Stimulated activated CD4-positive, alpha-beta T cell treated with anti-CD3 and anti-CD28 coated beads, Interleukin-2, amount 100 ng/mL, for 48 hours (primary cell): ENCODE results near the gene NLGN4X.

Source experiments
- DNase-seq, 2 donors: peaks; one replicate each; pipeline ENCODE4 v3.0.0-alpha.2; 2020

Gene NLGN4X

GRCh38 chrX:6228720-6229119 lies at the start of gene NLGN4X:
NLGN4X (minus strand) TSS chrX:6228867; CDS start chrX:6151466, 77,401 bp downstream.
- DNase-seq = no peak

DNA sequence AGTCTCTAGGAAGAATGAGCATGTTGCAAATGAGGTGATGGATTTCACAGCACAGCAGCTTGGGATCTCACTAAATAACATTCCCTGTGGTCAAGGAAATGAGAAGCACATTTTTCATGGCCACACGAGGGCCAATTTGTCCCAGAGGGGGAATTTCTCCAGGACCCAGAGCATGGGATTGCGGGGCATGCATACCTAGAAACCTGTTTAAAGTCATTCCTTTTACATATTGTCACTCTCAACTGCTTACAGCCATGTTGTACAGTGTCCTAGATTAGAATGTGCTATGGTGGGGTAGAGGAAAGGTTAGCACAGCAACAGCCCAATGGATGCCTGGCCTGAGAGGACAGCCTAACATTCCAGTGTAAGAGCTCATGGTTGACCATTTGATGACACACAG lies 37.4 kb upstream of the NLGN4X start:
- no peak for DNase-seq

- no peak for DNase-seq
Measured at GRCh38 chrX:6262959-6263358, 34.3 kb upstream of the NLGN4X start.

DNA sequence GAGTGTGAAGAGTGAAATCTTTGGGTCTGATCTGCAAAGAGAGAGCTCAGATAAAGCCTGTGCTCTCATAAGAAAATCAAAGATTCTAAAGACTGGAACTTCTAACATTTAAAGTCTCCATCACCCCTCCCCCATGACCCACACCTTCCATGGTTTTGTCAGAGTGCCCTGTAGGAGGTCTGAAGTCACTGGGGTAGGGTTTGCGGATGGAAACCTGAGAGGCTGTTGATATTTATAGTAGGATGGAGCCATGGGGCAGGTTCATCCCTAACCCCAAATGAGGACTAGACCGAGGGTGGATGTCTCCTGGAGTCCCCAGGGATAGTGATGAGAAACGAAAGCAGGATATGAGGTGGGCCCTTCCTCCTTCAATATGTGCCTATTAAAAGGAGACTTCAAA lies 28.4 kb upstream of the NLGN4X start:
- DNase-seq = no peak

DNA sequence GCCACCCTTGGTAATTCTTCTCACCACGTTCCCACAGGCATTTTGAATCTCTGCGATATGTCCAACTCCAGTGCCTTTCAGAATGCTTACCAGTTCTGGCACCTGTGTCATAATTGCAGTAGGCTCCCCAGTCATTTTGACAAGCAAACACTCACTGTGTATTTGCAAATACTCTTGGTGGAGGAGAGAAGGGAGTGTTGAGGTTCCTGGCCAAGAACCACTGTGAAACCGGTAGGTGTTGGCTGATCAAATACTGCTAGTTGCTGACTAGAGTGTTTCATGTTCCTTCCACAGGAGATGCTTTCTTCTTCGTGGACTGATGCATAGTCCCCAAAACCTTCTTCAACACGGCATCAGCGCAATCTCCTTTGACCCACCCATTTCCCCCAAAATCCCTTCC lies 16.0 kb upstream of the NLGN4X start:
- no peak for DNase-seq

- no peak for DNase-seq
Measured at GRCh38 chrX:6238576-6238975, 9.9 kb upstream of the NLGN4X start.

GRCh38 chrX:6227935-6228334 lies 732 bp downstream of the NLGN4X start:
- DNase-seq = no peak

DNA sequence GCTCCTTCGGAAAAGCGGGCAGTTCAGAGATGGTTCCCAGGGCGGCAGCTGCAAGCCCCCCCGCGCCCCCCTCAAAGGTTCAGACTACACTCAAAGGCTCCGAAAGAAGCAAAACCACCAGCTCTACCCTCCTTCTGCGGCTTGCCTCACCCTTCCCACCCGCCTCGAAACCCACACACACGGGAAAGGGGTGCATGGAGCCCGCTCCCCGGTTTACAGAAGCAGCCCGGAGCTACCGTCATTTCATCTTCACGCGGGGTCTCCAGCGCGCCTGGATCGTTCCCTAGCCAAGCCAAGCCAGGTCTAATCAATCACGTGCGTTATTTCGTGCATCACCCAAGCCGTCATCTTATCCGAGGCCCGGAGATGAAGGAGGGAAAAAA lies 1.2 kb downstream of the NLGN4X start:
- DNase-seq = no peak

DNA sequence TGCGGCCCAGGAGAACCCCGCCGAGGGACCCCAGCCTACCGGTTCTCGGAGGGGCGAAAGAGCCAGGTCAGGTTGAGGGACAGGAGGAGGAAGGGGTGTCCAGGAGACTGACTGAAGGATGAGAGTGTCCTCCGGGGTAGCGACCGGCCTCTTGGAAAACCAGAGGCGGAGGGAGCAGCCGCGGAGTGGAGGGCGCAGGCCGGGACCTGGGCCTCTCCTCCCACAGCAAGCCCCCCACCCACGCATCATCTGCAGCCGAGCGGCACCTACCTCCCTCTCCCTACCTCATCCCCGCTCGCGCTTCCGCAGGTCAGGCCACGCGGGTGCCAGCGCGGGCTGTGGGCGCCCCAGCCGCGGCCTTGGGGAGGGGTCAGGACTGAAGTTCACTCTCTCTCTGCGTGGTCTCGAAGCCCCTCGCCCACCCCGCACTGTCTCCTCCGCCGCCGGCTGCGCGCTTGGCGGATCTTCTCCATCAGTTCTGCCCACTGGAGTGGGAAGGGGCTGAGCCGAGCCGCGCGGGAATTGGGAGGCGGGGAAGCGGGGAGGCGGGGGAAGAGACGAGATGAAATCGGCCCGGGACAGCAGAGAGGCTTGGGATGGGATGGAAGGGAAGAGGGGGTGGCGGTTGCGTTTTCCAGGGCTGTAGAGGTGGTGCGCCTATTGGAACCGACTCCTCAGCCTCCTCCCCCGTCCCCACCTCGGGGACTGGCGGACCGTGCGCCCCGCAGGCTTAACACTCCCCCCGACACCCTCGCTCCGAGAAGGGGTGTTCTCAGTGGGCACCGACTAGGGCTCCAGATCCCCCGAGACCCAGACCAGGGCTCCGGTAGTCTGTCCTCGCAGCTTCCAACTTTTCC lies 1.8 kb downstream of the NLGN4X start:
- DNase-seq = no peak

- no peak for DNase-seq
Measured at GRCh38 chrX:6225911-6226595, 2.6 kb downstream of the NLGN4X start.

DNA sequence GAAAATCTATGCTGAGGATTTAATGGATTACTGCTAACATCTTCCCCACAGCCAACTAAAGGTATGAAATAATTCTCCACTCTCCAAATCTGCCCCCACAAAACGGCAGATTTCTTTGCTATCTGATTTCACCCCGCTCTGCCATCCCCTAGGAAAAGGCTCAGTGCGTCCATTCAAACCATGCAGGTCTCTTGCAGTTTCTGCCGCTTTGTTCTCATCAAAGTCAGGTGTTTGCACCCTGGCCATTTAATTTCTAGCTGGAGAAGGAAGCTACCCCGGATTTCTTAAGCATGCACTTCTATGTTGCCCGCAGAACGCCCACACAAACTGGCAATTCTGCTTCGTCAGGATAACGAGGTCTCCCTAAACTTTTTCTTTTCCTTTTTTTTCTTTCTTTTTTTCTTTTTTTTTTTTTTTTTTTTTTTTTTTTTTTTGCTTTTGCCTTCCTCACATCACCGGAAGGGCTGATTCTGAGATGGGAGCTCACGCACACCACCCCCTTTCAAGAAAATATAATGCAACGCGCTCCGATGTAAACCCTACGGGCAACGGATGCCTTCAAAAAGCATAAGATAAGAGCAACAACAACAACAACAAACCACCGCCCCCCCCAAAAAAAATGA lies 3.3 kb downstream of the NLGN4X start:
- DNase-seq = no peak

DNA sequence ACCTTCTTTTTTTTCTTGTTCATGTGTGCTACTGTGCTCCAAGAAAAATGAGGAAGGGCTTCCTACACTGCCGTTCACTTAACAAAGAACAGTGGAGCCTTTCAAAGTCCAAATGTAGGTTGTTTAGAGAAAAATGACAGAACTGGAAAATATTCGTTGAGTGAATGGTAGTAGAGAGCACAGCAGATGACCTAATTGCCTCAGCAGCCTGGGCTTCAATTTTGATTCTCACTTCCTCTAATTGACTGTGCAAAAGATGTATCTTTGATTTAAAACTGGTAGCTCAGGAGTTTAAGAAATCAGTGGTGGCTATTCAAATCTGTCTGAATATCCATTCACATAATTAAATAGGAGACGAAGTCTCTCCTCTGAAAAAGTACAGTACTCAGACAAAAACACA lies 5.2 kb downstream of the NLGN4X start:
- no peak for DNase-seq

- DNase-seq = no peak
Measured at GRCh38 chrX:6210230-6210629, 18.4 kb downstream of the NLGN4X start.

DNA sequence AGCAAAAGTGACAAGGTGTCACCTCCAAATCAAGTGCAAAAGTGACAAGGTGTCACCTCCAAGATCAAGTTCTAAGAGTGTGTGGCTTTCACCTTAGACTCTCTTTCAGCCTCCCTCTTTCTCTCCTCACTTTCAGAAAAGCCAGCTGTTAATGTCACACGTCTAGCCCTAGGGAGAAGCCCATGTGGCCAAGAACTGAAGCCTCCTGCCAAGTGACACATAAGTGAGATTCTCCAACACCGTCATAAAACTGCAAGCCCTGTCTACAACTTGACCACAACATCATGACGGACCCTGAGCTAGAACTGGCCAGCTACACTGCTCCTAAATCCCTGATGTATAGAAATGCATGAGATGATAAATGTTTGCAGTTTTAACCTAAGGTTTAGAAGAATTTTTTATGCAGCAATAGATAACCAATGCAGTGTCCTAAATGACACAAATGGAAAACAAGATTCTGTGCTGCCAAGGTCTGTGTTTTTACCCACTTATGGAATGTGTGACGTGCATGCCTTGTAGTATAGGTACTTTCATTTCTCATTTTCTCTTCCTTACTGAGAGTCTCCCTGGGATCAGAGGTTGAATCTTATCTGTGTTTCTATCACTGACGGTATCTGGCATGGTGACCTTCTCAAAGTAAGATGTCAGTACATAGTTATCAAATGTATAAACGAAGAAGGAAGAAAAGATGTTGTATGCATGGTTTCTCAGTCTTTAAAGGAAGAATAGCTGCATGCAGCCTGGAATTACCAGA lies 25.0 kb downstream of the NLGN4X start:
- no peak for DNase-seq

DNA sequence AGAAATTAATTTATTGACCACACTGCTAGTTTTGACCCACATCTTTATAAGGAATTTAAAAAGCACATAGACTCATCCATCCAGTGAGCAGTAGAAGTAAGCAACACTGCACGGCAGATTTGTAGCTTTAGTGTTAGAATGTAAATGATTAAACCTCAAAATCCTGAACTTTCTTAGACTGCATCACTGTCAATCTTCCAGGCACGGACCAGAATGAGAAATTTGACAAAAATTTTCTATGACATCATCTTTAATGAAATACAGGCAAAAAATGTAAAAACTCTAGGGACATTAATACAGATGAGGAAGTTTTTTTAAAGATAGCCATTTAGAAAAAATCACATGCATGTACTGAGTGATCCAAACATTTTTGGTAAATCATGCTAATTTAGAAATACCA lies 29.2 kb downstream of the NLGN4X start:
- DNase-seq = no peak

GRCh38 chrX:6187256-6187655 lies 41.4 kb downstream of the NLGN4X start:
- no peak for DNase-seq

GRCh38 chrX:6184900-6185515 lies 43.7 kb downstream of the NLGN4X start:
- DNase-seq = no peak

GRCh38 chrX:6175914-6176313 lies 52.8 kb downstream of the NLGN4X start:
- no peak for DNase-seq

DNA sequence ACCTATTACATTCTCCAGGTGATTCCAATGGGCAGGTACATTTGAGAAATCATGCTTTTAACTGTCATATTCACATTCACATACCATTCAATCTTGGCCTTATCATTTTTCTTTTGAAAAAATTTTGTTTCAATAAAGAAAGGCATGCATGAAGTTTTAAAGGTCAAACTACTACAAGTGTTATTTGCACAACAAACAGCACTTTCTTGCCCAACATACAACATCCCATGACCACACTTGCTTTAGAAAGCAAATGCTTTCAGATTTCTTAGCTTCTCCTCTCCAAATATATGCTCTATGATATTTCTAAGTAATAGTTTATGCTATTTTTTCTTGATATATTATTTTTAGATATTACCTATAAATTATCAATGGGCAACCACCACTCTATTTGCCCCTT lies 58.2 kb downstream of the NLGN4X start:
- DNase-seq = no peak

DNA sequence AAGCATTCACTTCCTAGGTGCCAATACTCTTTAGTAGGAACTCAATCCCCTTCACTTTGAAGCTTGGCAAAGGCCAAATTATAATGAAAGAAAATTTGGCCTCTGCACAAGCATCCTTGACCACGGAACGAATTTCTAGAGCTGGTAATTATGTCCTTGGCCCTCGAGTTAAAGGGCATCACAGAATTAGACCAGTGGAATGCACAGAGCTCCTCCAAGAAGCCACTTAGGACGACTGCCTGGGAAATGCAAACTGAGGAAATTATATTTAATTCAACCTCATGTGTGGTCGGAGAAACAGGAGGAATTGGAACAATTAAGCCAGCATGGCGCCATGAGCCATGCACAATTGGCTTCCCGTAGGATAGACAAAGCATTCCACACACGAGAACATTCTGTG lies 59.3 kb downstream of the NLGN4X start:
- DNase-seq = no peak

GRCh38 chrX:6163721-6164120 lies 64.9 kb downstream of the NLGN4X start:
- DNase-seq = no peak

- DNase-seq = no peak
Measured at GRCh38 chrX:6159468-6159867, 69.2 kb downstream of the NLGN4X start.

DNA sequence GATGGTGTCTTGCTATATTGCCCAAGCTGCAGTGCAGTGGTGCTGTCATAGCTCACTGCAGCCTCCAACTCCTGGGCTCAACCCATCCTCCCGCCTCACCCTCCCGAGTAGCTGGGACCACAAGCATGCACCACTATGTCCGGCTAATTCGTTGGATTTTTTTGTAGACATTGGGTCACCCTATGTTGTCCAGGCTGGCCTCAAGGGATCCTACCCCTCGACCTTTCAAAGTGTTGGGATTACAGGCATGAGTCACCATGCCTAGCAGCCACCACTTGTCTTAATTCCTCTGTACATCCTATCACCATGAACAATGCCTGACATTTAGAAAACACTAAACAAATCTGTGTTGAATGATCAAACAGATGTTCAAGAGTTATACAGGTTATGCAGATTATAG lies 76.7 kb downstream of the NLGN4X start:
- DNase-seq = no peak
